NCI-H345 treated with DMSO at 0.1 percent for 48 hours (cell line): ENCODE data around the gene ADARB2.

ENCODE experiments used
- DNase-seq: peaks from one replicate; lab custom pipeline; 2025; ENCODE audit not compliant: unreplicated experiment; lab: John Stamatoyannopoulos, UW

ADARB2 gene

GRCh38 chr10:1185911-1186682 lies 551.2 kb downstream of the ADARB2 start:
- no peak for DNase-seq

GRCh38 chr10:1184541-1185430 lies 552.5 kb downstream of the ADARB2 start:
- DNase-seq = no peak

- DNase-seq = no peak
These were observed 553.6 kb downstream of the ADARB2 start for GRCh38 chr10:1183701-1184100.

- no peak for DNase-seq
These were observed 554.3 kb downstream of the ADARB2 start for GRCh38 chr10:1183033-1183396.

- DNase-seq = no peak
These were observed 554.9 kb downstream of the ADARB2 start for GRCh38 chr10:1182280-1183032.

GRCh38 chr10:1180836-1181235 lies 556.5 kb downstream of the ADARB2 start:
- DNase-seq = no peak

GRCh38 chr10:1180071-1180730 lies 557.1 kb downstream of the ADARB2 start:
- no peak for DNase-seq

- DNase-seq = no peak
These were observed 557.8 kb downstream of the ADARB2 start for GRCh38 chr10:1179346-1180070.

- no peak for DNase-seq
These were observed 558.8 kb downstream of the ADARB2 start for GRCh38 chr10:1178506-1178905.

GRCh38 chr10:1177936-1178335 lies 559.4 kb downstream of the ADARB2 start:
- no peak for DNase-seq

- no peak for DNase-seq
These were observed 561.3 kb downstream of the ADARB2 start for GRCh38 chr10:1175956-1176565.

- DNase-seq = no peak
These were observed 563.3 kb downstream of the ADARB2 start for GRCh38 chr10:1174022-1174421.

- no peak for DNase-seq
These were observed 564.2 kb downstream of the ADARB2 start for GRCh38 chr10:1173091-1173490.

- no peak for DNase-seq
These were observed 564.9 kb downstream of the ADARB2 start for GRCh38 chr10:1172256-1172984.

GRCh38 chr10:1171586-1171985 lies 565.7 kb downstream of the ADARB2 start:
- DNase-seq = no peak

- no peak for DNase-seq
These were observed 566.1 kb downstream of the ADARB2 start for GRCh38 chr10:1171182-1171581.

- DNase-seq = no peak
These were observed 566.5 kb downstream of the ADARB2 start for GRCh38 chr10:1170867-1171180.

GRCh38 chr10:1169981-1170866 lies 567.1 kb downstream of the ADARB2 start:
- DNase-seq = no peak
